ENCODE measurements around the gene DAB1.
A peak's percentile ranks its signal among the peaks of the same experiment; 100 is the strongest.

Gene DAB1

DNA sequence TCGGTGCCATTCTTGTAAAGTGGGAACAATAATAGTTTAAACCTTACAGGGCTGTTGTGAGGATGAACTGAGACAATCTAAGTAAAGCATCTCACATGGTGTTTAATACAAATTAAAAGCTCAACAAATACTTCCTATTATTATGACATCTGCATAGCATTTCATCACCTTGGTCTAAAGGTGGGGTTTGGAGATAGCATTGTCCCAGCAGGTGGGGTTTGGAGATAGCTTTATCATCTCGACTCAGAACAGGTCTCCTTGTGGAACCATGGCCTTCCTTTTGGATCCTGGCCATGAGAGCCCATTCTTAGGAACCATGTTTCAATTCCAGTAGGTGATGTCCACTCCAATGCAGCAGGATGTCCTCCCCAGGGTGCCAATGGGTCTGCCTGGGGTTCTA is 437.5 kb downstream of the DAB1 start:
- DNase-seq (ENCODE audit: insufficient read length, low spot score) (no peak), FAIRE-seq (no peak)
- no peak for TF ChIP-seq POLR2A (IDR thresholded peaks at IDR 0.05; ENCODE audit: low read depth, low read length)

DNA sequence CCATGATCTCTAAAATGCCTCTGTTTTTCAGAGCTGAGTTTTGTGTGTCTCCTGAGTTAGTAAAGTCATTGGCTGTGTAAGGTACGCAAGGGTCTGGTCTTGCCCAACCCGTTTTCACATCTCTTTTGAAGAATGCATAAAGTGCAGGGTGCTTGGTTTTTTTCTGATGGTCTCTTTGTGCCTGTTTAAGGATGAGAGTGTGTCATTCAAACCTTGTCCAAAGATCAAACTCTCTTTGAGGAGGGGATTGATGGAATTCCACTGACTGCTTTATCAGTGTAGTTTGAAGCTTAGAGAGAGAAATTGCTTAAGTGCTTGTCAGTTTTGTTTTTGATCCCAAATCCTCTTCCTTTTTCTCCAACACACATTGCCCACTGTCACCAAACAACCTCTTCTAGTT is 438.0 kb downstream of the DAB1 start:
- no peak for TF ChIP-seq POLR2A (IDR thresholded peaks at IDR 0.05; ENCODE audit: low read depth, low read length)
- no peak for DNase-seq (ENCODE audit: insufficient read length, low spot score)
- no peak for FAIRE-seq

DNA sequence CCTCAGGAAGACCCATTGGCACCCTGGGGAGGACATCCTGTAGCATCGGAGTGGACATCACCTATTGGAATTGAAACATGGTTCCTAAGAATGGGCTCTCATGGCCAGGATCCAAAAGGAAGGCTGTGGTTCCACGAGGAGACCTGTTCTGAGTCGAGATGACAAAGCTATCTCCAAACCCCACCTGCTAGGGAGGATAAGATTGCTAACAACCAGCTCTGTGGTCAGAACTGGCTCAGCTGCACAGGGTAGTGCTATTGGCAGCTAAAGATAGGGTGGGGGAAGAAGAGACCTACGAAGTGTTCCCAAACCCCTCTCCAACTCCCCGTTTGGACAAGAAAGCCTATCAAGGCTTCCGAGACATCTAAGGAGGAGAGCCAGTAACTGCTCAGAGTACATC is 440.4 kb downstream of the DAB1 start:
- TF ChIP-seq POLR2A (IDR thresholded peaks at IDR 0.05; ENCODE audit: low read depth, low read length): no peak
- FAIRE-seq: no peak
- no peak for DNase-seq (ENCODE audit: insufficient read length, low spot score)

DNA sequence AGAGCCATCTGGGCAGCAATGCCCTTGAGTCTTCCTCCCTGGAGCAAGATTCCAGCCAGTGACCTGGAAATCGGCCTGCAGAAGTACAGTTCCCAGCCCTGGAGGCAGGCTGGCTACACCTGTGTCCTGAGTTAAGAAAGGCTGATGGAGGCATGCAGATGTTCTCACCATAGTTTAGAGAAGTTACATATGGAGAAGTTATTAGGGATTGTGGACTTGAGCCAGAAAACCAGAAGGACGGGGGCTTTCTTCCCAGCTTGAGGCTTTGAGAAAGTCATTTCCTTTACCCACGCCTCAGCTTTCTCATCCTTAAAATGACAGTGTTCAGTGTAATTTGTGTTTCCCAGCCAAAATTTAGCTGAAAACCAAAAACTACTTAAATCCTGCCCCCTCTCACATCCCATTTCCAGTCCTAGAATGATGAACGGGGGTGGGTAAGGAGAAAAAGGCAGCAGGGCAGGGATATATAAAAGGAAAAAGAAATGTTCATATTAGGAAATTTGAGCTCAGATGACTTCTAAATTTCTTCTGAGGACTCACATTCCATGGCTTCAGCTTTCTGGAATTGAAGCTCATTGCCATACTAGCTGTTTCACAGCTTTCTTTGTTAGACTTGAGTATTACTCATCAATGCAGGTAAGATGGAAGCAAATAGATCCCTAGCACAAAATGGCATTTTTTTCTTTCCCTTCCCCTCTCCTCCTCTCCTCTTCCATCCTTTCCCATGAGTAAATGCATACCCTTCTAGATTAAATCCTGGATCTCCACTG is 443.7 kb downstream of the DAB1 start:
- TF ChIP-seq POLR2A (IDR thresholded peaks at IDR 0.05; ENCODE audit: low read depth, low read length): no peak
- DNase-seq (ENCODE audit: insufficient read length, low spot score): no peak
- no peak for FAIRE-seq

DNA sequence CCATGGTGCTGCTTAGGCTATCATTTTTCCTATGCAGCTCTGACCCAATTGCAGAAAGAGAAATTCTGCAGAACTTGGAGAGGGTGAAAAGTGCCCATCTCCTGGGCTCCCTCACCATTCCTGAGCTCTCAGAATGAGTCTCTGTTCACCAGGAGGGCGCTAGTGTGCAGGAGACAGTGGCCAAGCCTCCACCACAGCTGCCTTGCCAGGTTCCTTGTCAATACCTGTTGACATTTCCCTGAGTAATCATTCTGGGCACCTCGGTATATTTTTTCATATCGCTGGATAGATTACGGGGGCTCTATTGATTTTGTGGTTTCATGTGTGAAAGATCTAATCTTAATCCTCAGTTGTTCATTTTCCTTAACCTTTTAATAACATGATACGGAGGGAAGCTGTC is 445.0 kb downstream of the DAB1 start:
- TF ChIP-seq POLR2A (IDR thresholded peaks at IDR 0.05; ENCODE audit: low read depth, low read length): no peak
- no peak for FAIRE-seq
- no peak for DNase-seq (ENCODE audit: insufficient read length, low spot score)

DNA sequence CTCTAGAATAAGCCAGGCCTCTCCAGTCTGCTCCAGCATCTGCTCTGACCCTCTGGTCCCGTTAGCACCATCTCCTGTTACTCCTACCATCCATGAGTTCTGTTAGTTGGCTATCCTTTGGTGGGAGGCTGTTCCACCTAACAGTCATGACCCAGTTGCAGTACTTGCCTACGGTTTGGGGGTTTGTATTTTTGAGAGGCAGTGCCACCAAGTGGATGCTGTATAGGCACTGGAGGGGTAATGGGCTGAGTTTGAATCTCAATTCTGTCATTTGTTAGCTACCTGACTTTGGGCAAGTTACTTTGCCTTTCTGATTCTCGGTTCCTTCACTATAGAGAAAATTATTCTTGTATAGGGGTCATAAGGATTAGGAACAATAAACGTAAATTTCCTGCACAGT is 445.9 kb downstream of the DAB1 start:
- TF ChIP-seq POLR2A (IDR thresholded peaks at IDR 0.05; ENCODE audit: low read depth, low read length): no peak
- FAIRE-seq (no peak), DNase-seq (ENCODE audit: insufficient read length, low spot score) (no peak)

DNA sequence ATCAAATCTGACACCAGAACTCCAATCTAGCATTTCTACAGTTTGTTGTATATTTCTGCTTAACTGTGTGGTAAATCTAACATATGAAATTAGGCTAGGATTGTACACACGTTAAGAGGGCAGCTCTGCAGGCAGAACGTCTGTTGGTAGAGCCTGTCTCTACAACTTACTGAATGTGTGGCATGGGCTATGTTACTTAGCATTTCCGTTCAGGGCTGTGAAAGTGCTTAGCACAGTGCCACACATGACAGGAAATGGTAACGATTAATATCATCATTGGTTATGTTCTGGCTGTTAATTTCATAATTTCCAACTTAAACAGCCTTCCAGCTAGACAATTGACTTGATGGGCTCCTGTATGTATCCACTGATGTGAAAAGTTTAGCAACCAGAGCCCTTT is 448.4 kb downstream of the DAB1 start:
- FAIRE-seq: no peak
- no peak for TF ChIP-seq POLR2A (IDR thresholded peaks at IDR 0.05; ENCODE audit: low read depth, low read length)
- DNase-seq (ENCODE audit: insufficient read length, low spot score): no peak

DNA sequence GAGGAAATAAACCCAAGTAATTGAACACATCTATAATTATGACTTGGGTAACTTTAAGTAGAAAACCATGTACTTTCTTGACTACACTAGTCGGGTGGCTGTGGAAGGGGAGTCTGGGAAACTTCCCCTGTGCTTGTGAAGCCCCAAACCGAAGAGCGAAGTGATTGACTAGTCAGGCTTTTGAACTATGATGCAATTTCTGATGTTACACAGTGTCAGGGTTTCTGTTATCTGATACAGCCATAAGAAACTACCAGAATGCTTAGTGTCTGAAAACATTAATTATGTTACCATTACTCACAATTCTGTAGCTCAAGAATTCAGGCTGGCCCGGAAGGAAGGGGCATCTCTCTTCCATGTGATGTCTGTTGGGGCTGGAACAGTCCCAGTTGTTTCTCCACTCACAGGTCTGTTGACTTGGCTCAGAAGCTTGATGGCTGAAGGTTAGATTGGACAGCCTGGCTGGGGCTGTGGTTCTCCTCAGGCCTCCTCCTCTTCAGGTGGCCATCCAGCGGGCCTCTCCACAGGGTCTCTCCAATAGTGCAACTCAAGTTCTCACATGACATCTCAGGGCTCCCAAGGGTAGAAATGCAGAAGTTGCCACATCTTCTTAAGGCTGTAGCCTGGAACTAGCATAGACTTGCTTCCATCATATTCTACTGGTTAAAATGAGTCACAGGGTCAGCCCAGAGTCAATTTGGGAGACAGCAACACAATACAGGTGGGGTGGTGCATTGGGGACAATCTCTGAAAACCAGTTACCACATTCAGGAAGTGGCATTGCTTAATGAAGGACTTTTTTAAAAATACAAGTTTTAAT is 449.7 kb downstream of the DAB1 start:
- no peak for TF ChIP-seq POLR2A (IDR thresholded peaks at IDR 0.05; ENCODE audit: low read depth, low read length)
- FAIRE-seq (no peak), DNase-seq (ENCODE audit: insufficient read length, low spot score) (no peak)

DNA sequence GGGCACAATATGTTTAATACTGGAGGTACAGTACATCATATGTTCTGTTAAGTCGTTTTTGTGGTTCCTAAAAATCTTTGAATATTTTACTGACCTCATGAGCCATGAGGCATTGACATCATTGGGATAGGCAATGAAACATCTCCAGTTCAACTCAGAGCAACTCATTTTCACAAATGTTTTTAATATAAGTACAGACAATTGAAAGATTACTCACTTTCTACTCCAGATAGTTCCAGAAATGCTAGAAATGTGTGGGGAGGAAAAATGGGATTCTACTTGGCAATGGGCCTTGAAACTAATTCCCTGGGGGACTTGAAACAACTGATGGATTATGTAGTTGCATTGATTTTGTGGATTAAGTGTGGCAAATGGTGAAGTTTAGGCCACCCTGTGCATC is 450.9 kb downstream of the DAB1 start:
- FAIRE-seq (no peak), DNase-seq (ENCODE audit: insufficient read length, low spot score) (no peak)
- TF ChIP-seq POLR2A (IDR thresholded peaks at IDR 0.05; ENCODE audit: low read depth, low read length): no peak

DNA sequence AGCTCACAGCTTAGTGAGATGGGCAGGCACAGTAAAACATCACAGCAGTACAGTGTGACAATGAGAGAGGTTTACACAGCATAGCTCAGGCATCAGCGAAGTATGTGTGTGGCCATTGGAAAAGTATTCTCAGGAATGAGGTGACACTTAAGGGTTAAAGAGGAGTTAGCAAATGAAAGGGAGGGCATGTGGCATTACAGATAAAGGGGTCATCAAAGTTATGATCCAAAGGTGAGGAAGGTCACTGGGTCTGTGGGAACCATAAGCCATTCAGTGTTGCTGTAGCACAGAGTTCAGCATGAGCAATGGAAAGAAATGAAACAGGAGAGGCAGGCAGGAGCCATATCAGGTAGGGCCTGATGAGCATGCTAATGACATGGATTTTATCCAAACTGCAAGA is 453.6 kb downstream of the DAB1 start:
- TF ChIP-seq POLR2A (IDR thresholded peaks at IDR 0.05; ENCODE audit: low read depth, low read length): no peak
- DNase-seq (ENCODE audit: insufficient read length, low spot score): no peak
- FAIRE-seq: no peak

DNA sequence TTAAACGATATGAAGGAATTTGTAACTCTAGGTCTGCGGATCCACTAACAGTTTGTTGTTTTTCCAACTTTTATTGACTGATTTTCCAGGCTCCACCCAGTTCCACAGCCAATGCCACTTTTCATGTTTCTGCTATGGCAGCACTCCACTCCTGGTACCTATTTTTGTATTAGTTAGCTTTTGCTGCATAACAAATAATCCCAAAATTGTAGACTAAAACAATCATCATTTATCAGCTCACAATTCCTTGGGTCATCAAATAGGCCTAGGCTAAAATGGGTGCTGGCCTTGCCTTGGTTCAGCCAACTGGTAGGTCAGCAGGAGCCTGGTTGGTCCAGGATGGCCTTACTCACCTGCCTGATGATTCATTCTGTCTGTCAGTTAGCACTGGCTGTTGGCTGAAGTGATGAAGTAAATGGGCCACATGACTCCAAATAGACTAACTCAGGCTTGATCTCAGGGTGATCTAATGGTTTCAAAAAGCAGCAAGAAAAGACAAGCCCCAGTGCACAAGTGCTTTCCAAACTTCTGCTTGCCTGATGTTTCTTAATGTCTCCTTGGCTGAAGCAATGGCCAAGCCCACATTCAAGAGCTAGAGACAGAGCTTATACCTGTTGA is 454.9 kb downstream of the DAB1 start:
- DNase-seq (ENCODE audit: insufficient read length, low spot score): no peak
- FAIRE-seq: no peak
- no peak for TF ChIP-seq POLR2A (IDR thresholded peaks at IDR 0.05; ENCODE audit: low read depth, low read length)

DNA sequence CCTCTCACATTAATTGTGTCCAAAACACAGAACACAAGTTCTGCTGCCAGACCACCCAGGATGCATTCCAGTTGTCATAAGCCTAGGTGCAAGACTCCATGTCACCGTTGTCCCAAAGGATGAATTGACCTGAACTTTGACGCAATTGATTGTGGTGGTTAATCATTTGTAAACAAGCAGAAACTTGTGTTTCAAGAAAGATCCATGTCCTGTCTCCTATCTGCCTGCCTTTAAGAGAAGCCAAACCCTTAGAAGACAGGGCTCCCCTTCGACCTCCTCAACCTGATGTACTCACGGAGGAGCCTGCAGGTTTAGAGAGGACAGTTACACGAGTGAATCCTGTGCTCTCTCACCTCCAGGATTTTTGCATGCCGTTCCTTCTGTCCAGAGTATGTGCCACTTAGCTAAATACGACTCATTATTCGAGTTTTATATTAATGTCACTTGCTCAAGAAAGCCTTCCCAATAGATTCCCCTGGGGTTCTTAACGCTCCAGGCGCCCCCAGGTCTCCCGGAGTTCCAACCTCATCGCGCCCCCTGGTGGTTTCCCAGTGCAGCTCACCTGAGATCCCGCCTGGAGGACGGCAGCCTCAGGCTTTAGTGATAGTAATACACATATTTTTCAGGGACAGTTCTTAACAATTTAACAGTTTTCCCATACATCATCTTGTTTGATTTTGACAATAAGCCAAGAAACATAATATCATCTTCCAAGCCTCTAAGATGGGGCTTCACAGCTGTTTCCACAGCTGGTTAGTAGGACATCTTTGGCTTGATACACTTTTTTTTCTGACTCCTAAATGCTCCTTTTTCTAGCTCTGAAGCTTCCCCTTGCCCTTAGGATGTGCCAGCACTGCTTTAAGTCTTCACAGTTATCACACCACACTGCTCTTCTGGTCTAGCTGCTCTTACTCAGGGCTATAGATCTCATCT is 455.7 kb downstream of the DAB1 start:
- FAIRE-seq (no peak), DNase-seq (ENCODE audit: insufficient read length, low spot score) (peak; percentile 16)
- TF ChIP-seq POLR2A (IDR thresholded peaks at IDR 0.05; ENCODE audit: low read depth, low read length): no peak

DNA sequence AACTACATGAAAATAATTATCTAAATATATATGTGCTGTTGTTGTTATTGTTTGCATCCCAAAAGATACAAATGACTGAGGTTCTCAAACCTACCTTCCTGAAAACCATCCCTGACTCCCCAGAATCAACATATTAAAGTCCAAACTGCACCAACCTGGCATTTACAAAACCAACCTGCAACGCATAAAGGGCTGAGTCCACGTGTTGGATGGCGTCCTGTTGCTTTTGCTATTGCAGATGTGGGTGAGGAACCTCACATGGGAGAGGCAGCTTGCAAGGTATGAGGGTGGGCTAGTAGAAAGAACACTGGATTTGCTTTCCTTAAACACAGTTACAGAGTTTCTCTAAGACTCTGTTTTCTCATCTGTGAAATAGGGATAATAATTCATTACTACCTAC is 456.5 kb downstream of the DAB1 start:
- no peak for FAIRE-seq
- no peak for DNase-seq (ENCODE audit: insufficient read length, low spot score)
- TF ChIP-seq POLR2A (IDR thresholded peaks at IDR 0.05; ENCODE audit: low read depth, low read length): no peak

DNA sequence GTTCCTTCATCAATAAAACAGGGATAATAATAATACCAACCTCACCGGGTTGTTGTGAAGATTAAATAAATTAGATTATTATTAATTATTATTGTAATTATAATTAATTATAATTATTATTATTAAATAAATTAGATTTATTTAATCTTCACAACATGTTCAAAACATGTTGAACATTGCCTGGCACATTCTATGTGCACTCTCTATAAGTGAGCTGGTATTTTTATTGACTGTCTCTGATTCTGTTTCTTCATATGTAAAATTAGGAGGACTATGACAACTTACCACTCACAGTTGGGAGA is 457.2 kb downstream of the DAB1 start:
- no peak for FAIRE-seq
- DNase-seq (ENCODE audit: insufficient read length, low spot score): no peak
- no peak for TF ChIP-seq POLR2A (IDR thresholded peaks at IDR 0.05; ENCODE audit: low read depth, low read length)

Data from H54 (cell line).